Stimulated activated CD4-positive, alpha-beta T cell treated with anti-CD3 and anti-CD28 coated beads, Interleukin-4, amount 100 ng/mL, for 24 hours (primary cell): ENCODE data around the gene PRKCQ.
A peak's percentile ranks its signal among the peaks of the same experiment; 100 is the strongest.

Experiments
- DNase-seq: peaks from one replicate; pipeline ENCODE4 v3.0.0-alpha.2; 2020

Gene PRKCQ

DNA sequence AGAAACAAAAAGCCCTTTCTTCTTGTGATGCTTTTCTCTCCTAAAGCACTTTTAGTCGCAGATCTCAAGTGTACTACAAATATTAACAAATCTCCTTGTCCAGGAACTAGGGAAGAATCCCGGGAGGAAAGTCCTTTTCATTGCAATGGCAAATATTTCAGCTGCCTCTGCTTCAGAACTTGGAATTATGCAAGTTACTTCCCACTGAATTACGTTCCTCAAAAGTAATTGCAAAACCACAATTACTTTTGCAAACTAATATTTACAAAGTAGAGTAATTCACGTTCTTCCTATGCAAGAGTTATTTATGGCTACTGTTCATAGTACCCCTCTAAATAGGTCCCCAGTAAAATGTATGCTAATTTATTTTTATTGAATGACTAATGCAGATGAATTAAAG is 14.5 kb downstream of the PRKCQ start:
- no peak for DNase-seq

DNA sequence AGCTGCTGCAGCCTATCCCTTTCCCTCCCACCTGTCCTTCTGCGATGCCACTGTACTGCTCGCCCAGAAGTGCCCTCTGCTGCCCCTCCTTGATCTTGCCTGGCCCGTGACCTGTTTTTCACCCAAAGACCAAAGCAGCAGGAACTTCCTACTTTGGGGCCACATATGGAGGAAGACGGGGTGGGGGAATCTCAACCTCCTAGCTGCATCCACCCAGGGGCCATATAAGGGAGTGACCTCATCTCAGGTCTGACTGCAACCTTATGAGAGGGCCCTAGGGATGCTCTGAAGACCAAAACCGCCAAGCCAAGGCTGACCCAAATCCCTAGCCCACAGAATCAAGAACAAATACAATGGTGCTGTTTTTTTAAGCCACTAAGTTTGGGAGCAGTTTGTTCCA is 15.7 kb downstream of the PRKCQ start:
- DNase-seq = no peak

DNA sequence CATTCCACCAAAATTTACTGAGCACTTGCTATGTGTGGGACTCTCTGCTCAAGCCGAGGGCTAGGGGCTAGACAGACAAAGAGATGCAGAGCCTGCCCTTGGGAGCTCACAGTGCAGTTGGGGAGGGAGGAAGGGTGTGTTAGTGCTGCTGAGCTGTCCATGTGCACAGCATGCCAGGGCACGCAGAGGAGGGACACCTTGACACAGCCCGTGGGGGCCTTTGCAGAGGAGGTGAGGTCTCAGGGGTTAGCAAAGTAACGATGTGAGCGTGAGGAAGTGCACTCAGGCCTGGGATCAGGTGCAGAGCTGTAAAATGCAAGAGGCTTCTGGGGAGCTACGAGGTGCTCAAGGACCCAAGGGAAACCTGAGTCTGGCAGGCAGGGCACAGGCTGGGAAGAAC is 16.3 kb downstream of the PRKCQ start:
- DNase-seq = no peak

- peak; percentile 68 for DNase-seq
Measured at GRCh38 chr10:6563075-6563474, 17.0 kb downstream of the PRKCQ start.

GRCh38 chr10:6562221-6562620 is 17.9 kb downstream of the PRKCQ start:
- DNase-seq = no peak

- no peak for DNase-seq
Measured at GRCh38 chr10:6561552-6561951, 18.5 kb downstream of the PRKCQ start.

GRCh38 chr10:6558759-6559461 is 21.2 kb downstream of the PRKCQ start:
- peak; percentile 19 for DNase-seq

GRCh38 chr10:6558272-6558671 is 21.8 kb downstream of the PRKCQ start:
- DNase-seq = no peak

DNA sequence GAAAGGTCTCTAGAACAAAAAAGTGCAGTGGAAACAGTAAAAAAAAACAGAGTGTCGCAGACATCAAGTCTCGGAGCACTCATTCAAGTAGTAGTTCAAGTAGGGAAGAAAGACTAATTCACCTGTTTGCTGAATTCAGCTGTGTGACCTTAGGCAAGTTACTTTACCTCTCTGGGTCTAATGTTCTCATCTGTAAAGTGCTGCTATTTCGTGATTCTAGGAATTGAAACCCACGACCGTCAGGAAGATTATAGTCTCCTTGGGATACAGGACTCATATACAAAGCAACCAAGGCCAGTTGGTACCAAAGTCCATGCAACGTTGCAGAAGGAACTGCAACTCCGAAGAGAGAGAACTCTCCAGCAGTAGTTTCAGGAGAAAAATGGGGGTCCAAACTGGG is 26.1 kb downstream of the PRKCQ start:
- DNase-seq = no peak

- peak; percentile 72 for DNase-seq
Measured at GRCh38 chr10:6543431-6544005, 36.6 kb downstream of the PRKCQ start.

DNA sequence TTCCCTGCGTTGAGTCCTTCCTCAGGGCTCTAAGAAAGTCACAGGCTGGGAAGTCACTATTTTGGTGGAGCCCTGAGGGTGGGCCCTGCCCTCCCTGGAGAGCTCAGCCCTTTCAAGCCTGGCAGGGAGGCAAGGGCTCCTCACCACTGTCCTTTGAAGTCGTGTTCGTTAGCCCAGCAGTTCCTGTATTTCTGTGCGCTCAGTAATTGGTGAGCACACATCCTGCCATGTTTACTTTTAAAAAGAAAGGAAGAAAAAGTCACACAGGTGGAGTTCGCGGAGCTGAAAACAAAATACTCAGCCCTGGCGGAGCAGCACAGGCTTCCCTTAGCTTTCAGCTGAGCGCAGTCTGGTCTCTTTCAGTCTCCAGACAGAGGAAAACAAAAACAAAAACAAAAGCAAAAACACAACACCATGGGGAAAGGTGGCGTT is 37.1 kb downstream of the PRKCQ start:
- DNase-seq = peak; percentile 33

DNA sequence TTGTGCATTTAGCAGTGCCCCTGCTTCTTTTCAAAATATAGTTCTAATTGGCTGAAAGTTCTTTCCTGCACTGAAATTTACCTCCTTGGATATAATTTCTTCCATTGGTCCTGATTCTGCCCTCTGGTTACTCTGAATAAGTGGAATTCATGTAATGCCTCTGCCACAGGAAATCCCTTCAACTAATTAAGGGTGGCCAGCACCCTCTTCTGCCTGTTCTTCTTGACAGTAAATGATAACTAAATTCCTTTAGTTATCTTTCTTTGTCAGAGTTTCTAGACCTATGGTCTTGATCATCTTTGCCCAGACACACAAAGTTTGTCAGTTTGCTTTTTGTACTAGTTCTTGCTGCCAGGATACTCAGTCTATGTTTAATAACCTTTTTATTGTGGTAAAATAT is 40.2 kb downstream of the PRKCQ start:
- DNase-seq = no peak

DNA sequence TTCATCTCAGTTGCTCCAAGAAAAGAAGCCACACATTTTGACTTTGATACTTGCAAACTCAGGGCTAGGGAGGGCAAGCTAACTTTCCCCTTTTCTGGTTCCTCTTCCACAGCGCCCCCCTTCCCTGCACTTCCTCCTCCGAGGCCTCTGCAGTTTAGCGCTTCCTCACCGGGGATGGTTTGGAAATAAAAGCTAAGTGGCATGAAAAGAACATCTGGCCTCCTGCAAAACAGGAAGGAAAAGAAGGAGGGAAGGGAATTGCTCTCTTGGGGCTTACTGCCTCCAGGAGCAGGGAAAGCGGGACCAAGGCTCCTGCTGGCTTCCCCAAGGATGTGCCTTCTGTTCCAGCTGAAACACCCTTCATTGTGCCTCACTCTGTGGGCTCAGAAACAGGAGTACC is 42.3 kb downstream of the PRKCQ start:
- DNase-seq = no peak

DNA sequence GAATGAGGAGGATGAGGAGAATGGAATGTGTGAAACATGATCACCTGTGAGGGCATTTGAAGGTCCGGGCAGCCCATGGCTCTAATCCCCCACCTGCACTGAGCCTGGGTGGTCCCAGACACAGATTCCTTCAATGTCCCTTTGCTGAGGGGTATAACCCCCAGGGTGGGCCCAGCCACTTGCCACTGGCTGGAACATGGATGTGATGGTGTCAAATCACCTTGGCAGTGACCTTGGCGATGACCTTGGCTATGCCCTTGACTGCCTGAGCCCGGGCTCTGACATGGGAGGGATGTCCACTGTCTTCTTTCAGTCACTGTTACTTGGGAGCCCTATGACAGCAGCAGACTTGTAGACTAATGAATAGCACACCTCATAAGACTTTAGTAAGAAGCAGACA is 44.0 kb downstream of the PRKCQ start:
- no peak for DNase-seq

DNA sequence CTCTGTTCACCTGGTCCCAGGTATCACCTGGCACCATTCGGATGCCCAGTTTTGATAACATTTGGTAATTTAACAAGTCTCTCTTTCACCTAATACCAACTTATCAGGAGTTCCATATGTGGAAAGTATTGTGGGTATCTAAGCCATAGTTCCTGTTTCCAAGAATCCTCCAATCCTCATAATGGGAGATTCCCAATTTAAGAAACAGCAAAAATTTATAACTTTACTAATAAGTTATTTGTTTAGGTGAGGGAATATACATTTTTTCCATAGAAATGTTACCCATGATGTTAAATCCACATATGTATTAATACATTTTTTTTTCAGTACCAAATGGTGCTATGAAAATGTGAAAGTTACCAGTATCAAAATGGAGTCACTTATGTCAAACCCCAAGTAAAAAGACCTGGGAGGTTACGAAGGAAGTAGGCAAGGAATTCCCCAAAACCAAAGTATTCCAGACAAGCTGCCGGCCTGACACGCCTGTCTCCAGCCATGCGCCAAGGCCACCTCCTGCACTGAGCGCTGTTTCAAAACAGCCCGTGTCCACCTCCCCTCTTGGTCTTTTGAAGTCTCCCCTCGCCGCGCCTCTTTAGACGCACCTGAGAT is 44.8 kb downstream of the PRKCQ start:
- DNase-seq = no peak

DNA sequence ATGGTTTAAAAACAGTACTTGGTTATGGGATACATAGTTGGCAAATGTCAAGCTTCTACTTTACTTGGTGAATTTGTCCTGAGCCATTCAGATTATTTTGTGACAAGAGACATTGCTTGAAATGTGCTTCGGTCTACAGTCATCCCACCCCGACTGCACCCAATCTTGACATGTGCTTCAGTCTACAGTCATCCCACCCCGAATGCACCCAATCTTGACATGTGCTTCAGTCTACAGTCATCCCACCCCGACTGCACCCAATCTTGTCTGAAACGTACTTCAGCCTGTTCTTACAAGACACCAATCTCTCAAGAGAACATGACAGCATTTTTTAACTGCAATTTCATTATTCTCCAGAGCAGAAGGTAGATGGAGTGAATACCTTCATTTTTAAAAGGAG is 47.8 kb downstream of the PRKCQ start:
- DNase-seq = no peak

DNA sequence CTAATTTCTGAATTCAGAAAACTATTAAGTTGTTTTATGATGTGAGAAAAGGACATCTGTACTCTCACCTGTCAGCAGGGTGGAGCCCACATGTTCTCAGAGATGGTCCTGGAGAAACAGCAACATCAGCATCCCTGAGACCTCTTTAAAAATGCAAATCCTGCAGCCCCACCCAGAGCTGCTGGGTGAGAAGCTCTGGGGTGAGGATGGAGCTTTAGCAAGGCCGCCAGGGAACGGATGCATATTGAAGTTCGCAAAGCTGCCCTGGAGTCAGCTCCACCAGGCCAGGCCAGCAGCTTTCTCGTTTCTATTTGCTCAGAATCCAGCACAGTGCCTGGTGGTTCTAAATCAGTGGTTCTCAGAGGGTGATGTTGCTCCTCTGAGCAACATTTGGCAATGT is 49.1 kb downstream of the PRKCQ start:
- no peak for DNase-seq

- DNase-seq = peak; percentile 76
Measured at GRCh38 chr10:6530211-6530840, 49.8 kb downstream of the PRKCQ start.

DNA sequence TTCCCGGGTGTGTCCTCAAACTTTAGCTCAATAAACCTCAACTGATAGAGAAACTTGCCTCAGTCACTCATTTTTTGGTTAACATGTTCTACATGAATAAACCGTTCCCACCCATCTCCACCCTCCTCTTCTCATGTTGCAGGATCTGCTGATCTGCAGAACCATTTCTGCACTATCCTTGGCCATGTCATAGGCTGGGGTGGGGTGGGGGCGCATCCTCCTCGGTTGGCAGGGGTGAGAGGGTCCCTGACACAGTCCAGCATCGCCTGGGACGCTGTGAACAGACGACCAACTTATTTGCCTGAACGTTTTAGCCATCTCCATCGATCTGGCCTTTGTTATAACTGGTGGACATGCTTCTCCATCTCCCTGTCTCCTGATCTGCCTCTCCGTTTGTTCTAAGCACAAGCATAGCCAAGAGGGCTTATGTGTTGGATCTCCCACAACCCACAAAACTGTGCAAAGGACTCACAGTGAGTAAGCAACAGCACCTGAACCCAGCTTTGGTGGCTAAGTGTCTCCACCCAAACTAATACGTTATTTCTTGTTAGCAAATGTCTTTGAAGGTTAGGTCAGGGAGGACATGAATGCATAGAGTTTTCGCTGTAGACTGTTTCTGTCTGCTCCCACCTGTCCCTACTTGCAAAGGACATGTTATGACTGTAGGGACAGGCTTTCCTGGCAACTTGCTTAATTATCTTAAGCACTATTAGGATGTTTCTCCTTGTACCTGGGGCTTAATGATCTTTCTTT is 51.7 kb downstream of the PRKCQ start:
- DNase-seq = no peak

- no peak for DNase-seq
Measured at GRCh38 chr10:6525599-6526165, 54.4 kb downstream of the PRKCQ start.

- no peak for DNase-seq
Measured at GRCh38 chr10:6522230-6522629, 57.8 kb downstream of the PRKCQ start.

DNA sequence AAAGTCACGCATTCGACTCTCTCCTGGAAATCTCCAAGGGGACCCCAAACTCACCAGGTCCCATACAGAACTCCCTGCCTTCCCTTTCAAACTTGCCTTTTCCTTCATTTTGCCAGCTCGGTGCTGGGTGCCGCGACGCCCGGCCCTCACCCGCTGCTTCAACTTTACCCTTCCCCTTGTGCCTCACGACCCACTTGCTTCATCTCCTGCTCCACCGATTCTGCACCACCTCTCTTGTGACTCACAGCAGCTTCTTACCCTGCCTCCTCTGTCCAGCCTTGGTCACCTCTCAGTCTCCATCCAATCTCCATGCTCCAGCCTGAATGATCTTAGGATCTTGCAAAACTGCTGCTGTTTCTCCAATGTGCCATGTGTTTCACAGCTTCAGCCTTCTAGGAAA is 59.9 kb downstream of the PRKCQ start:
- DNase-seq = no peak
